Iris pigment epithelial cell (primary cell): ENCODE results near the gene SDR42E2.
"Not testable (repeated sequence)": the region's sequence is repeated elsewhere in the genome, so short reads cannot be mapped to it uniquely, and the experiment has no call there.

ENCODE experiments used
- DNase-seq: peaks from one replicate; pipeline ENCODE4 v3.0.0-alpha.2; 2011; ENCODE audit warnings: low read depth

SDR42E2 gene

GRCh38 chr16:22162656-22163009 lies 327 bp downstream of the SDR42E2 start:
- DNase-seq = no peak

DNA sequence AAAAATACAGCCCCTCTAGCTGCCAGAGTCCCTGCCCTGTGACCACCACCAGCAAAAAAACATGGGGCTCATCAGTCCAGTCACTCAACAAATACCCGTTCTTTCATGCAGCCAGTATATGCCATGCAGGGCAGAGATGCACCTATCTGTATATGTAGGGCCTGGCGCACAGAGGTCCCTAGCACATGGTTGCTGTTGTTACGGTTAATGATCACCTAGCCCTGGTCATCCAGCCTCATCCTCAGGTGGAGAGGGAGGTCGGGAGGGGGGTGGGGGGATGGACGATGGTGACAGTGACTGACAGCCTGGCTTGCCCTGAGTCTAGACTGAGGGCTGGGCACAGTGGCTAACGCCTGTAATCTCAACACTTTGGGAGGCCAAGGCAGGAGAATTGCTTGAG lies 1.5 kb downstream of the SDR42E2 start:
- no peak for DNase-seq

GRCh38 chr16:22164482-22164881 lies 2.2 kb downstream of the SDR42E2 start:
- no peak for DNase-seq

DNA sequence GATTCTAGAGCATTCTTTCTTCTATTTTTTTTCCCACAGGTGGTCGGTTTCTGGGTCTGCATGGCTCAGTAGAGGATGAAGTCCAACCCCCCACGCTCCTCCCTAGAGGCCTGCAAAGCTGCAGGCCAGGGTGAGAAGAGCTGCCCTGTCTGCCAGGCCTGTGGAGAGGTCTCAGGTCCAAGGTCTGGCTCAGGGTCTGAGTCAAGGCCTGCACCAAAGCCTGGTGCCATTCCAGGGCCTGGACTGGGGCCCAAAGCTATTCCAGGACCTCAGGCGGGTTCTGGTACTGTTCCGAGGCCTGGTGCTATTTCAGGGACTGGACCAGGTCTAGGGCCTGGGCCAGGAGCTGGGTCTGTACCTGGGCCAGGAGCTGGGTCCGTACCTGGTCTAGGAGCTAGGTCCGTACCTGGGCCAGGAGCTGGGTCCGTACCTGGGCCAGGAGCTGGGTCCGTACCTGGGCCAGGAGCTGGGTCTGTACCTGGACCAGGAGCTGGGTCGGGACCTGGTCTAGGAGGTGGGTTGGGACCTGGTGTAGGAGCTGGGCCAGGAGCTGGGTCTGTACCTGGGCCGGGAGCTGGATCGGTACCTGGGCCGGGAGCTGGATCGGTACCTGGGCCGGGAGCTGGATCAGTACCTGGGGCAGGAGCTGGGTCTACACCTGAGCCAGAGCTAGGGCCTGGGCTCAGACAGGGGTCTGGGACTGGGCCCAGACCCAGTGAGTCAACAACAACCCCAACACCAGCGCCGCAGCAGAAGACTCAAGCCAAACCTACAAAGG lies 3.4 kb downstream of the SDR42E2 start:
- DNase-seq = no peak

DNA sequence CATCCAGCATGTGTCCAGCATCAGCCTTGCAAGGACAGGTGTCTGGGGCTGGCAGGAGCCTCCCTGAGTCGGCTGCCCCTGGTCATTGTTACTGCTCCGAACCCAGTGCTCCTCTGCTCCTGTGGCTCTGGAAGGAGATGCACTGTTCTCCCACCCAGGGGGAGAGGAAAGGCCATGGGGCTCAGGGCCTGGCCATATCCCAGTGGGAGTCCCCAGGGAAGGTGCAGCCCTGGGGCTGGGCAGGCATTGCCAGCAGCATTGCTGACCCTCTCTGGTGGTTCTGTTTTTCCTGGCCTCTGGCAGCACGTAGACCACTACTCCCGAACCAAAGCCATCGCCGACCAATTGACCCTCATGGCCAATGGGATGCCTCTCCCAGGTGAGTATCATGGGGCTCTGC lies 9.6 kb downstream of the SDR42E2 start:
- DNase-seq = no peak

GRCh38 chr16:22172642-22173041 lies 10.3 kb downstream of the SDR42E2 start:
- not testable (repeated sequence) for DNase-seq

DNA sequence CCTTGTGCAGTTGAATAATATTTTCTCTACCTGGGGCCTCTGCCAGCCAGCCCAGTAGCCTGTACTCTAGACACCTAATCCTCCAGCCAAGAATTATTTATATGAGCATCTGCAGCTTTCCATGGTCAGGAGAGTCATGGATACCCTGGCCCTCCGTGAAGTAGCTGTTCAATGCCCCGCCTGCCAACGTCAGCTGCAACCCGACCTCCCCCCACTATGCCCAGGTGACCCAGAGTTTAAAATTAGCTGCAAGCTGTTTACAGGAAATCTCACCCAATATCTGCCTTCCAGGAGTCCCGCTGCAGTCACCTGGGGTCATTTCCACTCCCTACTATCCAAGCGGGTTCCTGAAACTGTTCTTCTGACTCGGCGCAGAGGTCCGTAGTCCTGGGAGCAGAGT lies 12.3 kb downstream of the SDR42E2 start:
- DNase-seq = no peak

DNA sequence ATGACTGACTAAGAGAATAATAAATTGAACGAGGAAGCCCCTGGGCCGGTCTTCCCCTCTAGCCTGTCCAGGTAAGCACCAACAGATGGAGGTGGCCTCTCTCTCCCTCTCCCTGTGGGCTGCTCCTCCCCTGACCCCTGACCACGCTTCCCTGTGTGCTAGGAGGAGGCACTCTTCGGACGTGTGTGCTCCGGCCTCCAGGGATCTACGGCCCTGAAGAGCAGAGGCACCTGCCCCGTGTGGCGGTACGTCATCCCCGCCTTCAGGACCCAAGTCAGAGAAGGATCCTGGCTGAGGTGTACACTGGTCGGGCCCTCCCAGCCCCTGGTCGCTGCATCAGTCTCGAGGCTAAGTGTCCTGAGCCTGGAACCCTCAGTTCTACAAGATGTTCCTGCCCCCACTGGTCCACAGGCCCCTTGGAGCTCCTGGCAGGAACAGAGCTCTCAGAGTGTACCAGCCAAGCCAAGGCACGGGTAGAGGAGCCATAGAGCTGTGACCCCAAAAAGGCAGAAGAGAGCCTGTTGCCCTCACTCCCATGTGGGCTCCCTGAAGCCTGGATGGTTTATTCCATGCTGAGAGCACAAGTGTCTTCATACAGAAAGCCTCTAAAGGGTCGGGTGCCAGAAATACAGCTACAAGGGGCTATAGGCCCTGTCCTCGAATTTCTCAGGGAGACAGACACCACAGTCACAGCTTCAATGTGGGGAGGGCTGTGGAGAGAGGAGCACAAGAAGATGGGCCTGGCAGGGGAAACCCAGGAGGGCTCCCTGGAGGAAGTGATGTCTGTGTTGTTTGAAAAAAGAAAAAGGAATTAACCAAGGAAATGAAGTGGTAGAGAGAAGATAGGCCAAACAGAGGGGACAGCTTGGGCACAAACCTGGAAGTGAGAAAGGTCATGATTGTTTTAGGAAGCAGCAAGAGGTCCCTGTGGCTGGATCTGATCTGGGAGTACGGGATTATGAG lies 15.9 kb downstream of the SDR42E2 start:
- DNase-seq = no peak

DNA sequence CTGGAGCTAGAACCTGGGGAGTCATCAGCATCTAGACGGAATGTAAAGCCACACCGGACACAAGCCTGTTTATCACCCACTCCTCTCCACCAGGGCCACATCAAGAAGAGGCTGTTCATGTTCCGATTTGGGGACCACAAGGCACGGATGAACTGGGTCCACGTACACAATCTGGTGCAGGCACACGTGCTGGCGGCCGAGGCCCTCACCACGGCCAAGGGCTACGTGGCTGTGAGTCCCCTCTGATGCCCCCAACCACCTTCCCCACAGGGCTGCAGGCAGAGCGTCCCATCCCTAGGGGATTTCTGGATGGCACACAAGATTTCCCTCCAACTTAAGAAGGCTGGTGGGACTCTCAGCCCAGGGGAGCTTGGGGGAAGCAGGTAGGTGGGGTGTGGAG lies 19.1 kb downstream of the SDR42E2 start:
- DNase-seq = no peak

DNA sequence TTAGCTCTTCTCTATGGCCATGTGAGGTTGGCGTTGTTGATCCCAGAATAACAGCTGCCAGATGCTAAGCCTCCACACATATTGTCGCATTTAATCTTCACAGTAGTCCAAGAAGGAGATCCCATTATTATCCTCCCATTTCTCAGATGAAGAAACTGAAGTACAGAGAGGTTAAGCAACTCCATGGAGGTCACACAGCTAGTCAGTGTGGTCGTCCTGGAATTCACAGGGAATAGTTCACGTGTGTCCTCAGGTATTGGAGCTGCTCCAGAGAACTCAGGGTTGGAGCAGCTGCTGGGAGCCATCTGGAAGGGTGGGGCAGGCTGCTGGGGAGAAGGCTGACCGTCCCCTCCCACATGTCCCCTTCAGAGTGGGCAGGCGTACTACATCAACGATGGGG lies 19.5 kb downstream of the SDR42E2 start:
- no peak for DNase-seq

- no peak for DNase-seq
Observed at GRCh38 chr16:22183335-22183734, 21.0 kb downstream of the SDR42E2 start.

GRCh38 chr16:22183901-22184614 lies 21.8 kb downstream of the SDR42E2 start:
- no peak for DNase-seq

- DNase-seq = no peak
Observed at GRCh38 chr16:22184615-22184968, 22.3 kb downstream of the SDR42E2 start.

DNA sequence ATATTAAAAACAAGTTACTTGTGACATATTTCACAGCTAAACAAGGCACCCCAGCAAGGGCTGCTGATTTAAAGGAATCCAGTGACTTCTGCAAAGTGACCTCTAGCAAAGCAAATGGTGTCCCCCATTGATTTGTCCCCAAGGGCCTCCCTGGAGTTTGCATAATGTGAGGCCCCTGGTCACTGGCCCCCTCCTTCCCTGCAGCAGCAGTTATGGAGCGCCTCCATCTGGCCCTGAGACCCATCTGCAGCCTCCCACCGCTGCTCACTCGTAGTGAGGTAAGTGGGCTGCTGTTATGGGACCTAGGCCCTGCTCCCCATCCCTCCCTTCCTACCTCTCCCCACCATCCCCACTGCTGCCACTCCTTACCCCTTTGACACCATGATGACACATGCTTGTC lies 24.2 kb downstream of the SDR42E2 start:
- DNase-seq = no peak

GRCh38 chr16:22188267-22188594 lies 25.9 kb downstream of the SDR42E2 start:
- DNase-seq = no peak

DNA sequence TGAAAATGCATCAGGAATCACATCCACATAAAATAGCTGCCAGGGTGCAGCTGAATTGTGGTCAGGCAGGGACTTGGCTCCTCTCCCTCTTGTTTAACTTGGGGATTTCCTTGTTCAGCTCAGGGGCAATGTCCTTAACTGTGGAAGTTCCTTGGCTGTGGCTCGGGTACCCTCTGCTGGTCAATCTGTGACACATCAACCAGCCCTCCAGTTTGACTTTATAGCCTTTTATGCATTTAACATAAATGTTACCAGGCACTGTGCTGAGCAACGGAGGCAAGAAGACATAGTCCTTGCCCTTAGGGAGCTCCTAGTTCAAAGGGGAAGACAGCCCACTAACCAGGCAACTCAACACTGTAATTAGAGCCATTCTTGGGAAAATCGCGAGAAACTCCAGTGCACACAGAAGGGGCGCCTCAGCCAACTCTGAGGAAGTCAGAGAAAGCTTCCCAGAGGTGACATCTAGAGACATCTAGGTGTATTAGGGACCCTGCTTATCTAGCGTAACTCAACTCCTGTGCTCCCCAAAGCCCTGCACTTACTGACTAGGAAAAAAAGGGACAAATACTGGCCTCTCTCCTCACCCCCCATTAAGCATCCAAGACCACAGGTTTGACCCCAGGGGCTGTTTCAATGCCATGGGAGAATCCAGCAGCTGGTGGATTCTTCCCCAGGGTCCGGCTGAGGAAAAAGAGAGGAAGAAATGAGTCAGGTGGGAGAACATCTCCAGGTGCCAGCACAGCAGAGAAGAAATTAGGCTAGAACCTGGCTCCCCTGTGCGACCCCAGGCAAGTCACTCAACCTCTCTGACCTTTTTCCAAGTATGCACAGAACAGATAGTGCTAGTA lies 26.5 kb downstream of the SDR42E2 start:
- DNase-seq = peak; percentile 91

DNA sequence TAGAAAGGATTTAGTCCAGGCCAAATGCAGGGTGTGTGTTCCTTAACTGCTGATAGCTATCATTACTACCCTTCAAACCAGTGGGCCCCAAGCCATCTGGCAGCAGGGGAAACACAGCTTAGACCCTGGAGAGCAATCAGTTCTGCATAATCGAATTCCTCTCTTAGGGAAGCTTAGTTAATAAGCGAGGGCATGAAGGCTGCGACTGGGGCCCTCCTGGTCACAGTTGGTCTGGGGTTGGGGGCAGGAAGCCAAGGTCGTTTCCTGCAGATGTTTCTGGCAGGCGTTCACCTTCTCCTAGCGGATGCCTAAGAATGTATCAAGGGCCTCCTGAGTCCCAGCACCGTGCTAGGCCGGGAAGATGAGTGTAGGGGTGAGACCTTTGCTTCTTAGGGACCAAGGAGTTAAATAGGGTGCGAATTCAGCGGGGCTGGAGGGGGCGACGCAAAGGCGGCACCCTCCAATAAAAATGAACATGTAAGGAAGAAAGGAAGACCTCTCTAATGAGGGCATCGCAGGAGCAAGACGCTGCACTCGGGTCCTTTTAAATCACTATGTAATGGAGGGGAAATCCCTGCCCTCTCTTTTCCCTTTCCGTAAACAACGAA lies 27.3 kb downstream of the SDR42E2 start:
- DNase-seq = no peak

GRCh38 chr16:22190081-22190775 lies 27.9 kb downstream of the SDR42E2 start:
- DNase-seq = peak; percentile 99

DNA sequence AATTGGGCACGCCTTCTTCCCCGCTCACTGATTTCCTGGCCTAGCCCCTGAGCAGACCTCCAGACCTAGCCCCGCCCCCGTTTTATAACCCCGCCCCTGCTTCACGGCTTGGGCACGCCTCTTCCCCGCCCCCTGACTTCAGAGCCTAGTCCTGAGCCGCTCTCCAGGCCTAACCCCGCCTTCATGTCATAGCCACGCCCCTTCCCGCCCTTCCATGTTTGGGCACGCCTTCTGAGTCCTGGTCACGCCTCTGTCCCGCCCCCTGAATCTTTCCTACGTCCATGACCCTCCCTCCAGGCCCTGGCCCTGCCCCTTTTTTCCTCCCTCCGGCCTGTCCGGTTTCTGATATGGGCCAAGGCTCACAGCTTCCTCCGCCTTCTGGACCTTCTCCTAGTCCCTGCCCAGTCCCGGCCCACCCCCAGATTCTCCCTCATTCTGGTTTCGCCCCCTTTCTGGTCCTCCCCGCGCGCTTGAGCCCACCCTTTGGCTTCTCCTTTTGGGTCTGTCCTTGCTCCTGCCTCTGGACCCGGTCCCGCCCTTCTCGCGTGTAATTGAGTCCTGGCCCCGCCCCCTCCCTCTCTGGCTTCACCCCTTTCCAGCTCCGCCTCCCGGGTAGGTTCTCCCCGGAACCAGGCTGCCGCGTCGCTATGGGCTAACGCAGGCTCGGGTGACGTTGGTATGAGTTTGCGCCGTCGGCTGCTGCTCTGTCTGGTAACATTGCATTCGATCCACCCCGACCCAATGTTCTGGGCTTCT lies 28.6 kb downstream of the SDR42E2 start:
- DNase-seq = peak; percentile 99
